GM12864 (cell line): Measurements from ENCODE around the gene DMRTB1.
"Not testable (repeated sequence)": the region's sequence is repeated elsewhere in the genome, so short reads cannot be mapped to it uniquely, and the experiment has no call there.

Source experiments
- DNase-seq: peaks from one replicate; pipeline ENCODE4 v3.0.0-alpha.2; 2011; ENCODE audit warnings: low read depth
- H3K4me3 ChIP-seq: 2 replicates; pipeline ENCODE4 v1.5.1; 2011; ENCODE audit warnings: mild to moderate bottlenecking, low read depth, low read length, control low read depth
- CTCF ChIP-seq: IDR thresholded peaks from 2 replicates; pipeline ENCODE4 v1.5.1; 2011; ENCODE audit warnings: low read depth, mild to moderate bottlenecking, moderate library complexity, low read length, control low read depth, inconsistent platforms; ENCODE audit errors: missing control alignments

The DMRTB1 gene

GRCh38 chr1:53420341-53420740, 38.9 kb upstream of the DMRTB1 start:
- no peak for TF ChIP-seq CTCF
- no peak for DNase-seq
- no peak overlapping the region for H3K4me3 ChIP-seq

GRCh38 chr1:53421208-53421607, 38.0 kb upstream of the DMRTB1 start:
- TF ChIP-seq CTCF: no peak
- DNase-seq: no peak
- no peak overlapping the region for H3K4me3 ChIP-seq

GRCh38 chr1:53430261-53430660, 28.9 kb upstream of the DMRTB1 start:
- DNase-seq: no peak
- no peak overlapping the region for H3K4me3 ChIP-seq
- TF ChIP-seq CTCF: no peak

- no peak overlapping the region for H3K4me3 ChIP-seq
- TF ChIP-seq CTCF: no peak
Measured at GRCh38 chr1:53430779-53431178, 28.4 kb upstream of the DMRTB1 start.

GRCh38 chr1:53431244-53431643, 28.0 kb upstream of the DMRTB1 start:
- DNase-seq: no peak
- TF ChIP-seq CTCF: no peak
- H3K4me3 ChIP-seq: no peak overlapping the region

More at GRCh38 chr1:53430779-53431178, 28.4 kb upstream of the DMRTB1 start:
- DNase-seq: no peak

- DNase-seq: no peak
- no peak for TF ChIP-seq CTCF
Measured at GRCh38 chr1:53431805-53432565, 27.2 kb upstream of the DMRTB1 start.

GRCh38 chr1:53432611-53433010, 26.6 kb upstream of the DMRTB1 start:
- no peak for TF ChIP-seq CTCF
- DNase-seq: no peak
- H3K4me3 ChIP-seq: no peak overlapping the region

More at GRCh38 chr1:53431805-53432565, 27.2 kb upstream of the DMRTB1 start:
- H3K4me3 ChIP-seq: no peak overlapping the region

GRCh38 chr1:53434405-53435007, 24.7 kb upstream of the DMRTB1 start:
- H3K4me3 ChIP-seq, DNase-seq: not testable (repeated sequence)
